ENCODE data around the gene FAM241A.
"Not testable (repeated sequence)": the region's sequence is repeated elsewhere in the genome, so short reads cannot be mapped to it uniquely, and the experiment has no call there.

FAM241A gene

DNA sequence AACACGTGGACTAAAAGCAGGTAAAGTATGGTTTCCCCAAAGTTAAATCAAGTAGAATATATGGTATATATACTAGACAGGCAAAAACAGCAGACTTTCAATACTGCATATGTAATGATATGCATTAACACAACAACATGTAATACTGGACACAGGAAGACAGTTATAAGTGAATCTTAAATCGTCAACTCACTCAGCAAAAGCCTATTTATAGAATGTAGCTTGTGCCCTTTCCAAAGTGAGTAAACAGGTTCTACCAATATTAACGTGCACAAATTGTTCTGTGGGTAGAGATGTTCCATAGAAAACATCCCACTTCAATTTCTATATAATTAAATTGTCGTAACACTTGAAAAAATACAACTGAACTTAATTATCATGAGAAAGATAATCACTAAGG, 30.6 kb downstream of the FAM241A start:
- no peak for DNase-seq

DNA sequence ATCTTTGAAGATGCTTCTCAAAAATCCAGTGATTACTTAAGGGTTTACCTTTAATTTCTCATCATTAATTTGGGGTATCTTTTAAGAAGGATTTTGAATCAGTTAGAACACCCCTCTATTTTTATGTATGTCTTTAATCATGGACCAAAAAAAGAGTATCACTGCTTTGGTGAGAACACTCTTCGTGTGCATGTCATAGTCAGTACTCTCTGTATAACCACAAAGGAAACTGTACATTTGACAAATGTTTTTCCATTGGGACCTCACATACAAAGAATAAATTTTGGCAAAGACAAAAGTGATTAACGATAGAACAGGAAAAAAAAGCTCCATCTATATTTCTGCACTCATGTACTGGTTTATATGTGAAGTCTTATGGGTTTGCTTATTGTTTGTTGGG, 31.3 kb downstream of the FAM241A start:
- DNase-seq, result no peak

DNA sequence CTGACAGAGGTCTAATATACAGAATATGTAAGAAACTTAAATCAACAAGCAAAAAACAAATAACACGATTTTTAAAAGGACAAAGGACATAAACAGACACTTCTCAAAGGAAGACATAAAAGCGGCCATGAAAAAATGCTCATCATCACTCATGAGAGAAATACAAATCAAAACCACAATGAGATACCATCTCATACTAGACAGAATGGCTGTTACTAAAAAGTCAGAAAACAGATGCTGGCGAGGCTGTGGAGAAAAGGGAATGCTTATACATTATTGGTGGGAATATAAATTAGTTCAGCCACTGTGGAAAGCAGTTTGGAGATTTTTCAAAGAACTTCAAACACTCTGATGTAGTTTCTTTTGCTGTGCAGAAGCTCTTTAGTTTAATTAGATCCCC, 33.5 kb downstream of the FAM241A start:
- not testable (repeated sequence) for DNase-seq

DNA sequence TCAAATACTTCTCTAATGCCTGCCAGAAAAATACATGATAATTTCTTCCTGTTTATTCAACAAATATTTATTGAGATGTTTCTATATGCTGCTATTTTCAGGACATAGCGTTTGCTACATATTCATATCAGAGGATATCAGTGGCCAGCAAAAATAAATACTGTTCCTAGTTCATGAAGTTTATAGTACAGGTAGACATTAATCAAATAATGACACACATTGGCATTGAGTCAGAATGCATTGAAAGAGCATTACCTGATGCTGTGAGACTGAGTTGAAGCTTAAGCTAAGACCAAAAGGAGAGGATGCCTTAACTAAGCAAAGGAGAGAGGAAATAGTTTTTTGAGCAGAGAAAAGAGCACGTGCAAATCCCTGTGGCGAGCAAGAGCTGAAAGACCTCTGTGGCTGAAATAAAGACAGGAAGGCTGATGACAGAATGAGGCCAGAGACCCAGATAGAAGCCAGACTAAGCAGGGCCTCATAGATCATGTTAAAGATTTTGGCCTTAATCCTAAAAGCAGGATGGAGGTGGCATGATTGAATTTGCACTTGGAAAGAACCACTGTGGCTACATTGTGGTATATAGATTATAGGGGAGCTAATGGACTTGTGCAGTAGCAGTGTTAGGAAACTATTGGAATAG, 36.2 kb downstream of the FAM241A start:
- DNase-seq, result no peak

DNA sequence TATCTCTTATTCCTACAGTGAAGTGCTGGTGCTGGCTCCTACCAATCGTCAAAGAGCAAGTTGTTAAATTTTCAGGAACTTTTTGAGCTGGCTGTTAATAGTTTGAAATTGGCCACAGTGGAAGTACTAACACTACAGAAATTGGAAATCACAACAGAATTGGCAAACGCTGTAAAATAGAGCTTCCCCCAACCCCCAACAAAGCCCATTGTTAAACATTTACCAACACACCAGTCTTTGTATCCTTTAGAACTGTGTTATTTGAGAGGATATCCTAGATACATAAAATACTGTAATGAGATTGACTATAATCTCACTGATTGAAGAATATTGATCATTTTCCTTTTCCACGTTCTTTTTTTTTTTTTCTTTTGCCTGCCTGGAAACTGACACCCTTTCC, 37.4 kb downstream of the FAM241A start:
- no peak for DNase-seq

DNA sequence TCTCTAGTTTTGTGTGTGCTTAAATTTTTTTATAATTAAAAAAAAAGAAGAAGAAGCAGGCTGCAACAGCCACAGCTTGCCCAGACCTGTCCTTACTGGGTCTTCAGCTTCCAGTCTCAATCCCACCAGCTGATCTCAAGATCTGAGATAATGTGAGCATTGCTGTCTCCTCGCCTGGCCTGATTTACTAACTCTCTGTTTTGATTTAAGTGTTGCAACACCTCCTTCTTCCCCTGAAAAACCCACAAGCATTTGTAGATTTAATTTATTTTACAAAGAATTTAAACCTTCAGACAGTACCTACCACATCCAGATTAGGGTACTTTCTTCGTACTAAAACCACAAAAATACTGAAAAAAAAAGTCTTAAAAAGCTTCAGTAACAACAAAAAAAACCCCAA, 38.0 kb downstream of the FAM241A start:
- no peak for DNase-seq

DNA sequence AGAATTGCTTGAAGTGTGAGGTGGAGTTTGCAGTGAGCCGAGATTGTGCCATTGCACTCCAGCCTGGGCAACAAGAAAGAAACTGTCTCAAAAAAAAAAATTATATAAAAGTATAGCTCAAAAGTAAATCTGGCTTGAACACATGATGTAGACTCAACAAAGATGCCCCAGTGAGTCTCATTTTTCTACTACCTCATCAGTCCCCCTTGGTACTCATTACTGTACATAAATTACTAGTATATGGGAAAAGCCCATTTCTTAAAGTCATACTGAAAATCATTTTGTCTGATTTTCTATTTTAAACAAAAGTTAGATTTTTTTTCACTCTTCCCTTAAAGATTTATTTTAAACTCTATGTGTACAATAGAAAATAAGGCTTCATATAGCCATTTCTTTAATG, 39.2 kb downstream of the FAM241A start:
- no peak for DNase-seq

DNA sequence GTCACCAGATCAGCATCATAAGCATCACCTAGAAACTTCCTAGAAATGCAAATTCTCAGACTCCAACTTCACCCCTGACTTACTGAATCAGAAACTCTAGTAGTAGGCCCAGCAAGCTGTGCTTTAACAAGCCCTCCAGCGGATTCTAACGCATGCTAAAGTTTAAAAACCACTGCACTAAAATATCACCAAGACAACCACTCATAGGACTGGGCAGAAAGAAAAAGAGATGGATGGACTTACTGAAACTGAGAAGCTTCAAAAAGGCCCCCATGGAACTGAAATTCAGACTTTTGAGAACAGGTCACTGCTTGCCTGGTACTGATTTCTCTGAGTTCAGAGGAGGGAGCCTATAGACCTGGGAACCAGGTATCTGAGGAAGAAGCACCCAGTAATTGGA, 40.1 kb downstream of the FAM241A start:
- DNase-seq, result no peak

DNA sequence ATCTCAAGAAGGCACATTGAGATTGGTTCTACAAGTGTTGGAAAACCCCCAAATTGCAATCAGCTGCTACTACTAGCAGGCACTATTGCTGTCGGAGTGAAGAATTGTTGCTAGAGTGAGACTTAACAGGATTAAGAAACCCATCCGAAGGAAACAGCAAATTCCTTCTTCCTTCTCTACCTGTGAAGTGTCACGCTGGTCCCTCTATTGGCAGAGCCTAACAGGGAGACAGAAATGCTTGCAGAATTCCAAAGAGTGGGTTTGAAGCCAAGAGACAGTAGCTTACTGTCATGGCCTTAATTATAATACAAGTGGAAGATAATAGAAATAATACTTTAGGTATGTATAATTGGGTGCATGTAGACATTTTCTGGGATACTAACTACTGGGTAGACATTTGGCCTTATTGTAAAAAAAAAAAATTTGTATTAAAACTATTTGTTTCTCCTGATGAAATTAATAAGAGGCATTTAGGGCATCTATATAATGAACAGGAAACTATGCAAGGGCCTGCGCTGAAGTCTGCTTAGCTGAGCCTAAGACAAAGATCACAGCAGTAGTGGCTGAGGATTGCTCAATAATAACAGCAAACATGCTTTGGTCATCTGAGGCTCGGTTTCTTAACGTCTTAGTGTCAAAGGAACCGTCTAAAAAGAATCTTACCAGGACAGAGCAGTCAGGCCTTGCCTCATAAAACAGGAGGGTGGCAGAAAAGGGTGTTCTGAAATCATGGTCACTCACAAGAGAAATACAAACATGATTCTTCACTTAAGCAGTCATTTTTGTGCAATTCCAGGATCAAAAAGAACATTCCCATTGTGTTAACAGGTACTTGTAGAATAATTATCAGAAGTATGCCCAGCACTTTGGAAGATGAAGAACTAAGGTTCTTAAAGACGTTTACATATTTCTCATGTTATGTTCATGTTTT, 40.8 kb downstream of the FAM241A start:
- DNase-seq, result no peak

DNA sequence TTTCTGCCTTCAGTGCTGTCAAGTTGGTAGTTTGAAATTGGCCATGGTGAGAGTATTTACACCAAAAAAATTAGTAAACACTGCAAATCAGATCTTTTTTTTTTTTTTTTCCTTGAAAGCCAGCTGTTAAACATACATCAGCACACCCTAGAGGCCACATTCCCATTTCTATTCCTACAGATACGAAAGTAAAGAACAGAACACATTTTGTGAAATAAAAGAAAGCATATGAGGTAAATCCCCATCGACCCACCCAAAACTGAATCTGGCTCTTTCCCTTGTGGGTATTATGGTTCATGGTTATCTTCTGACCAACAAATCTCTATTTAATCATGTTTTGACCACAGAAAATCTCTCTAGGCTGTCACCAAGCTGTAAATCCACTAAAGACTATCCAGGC, 44.5 kb downstream of the FAM241A start:
- DNase-seq, result no peak

DNA sequence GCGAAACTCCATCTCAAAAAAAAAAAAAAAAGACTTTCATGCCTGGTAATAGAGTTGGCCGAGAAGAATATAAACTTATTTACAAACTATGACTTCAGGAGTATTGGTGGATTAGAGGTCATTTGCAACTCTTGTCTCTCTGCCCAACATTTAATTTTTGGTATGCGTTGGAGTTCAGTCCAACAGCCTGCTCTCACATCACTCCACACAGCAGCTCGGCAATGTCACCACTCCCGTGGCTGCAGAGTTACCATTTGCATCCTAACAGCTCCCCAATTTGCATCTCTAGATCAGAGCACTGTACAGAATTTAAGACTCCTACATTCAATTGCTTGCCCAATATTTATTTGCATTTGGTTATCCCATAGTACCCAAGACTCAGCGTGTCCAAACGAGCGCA, 45.4 kb downstream of the FAM241A start:
- DNase-seq, result no peak

DNA sequence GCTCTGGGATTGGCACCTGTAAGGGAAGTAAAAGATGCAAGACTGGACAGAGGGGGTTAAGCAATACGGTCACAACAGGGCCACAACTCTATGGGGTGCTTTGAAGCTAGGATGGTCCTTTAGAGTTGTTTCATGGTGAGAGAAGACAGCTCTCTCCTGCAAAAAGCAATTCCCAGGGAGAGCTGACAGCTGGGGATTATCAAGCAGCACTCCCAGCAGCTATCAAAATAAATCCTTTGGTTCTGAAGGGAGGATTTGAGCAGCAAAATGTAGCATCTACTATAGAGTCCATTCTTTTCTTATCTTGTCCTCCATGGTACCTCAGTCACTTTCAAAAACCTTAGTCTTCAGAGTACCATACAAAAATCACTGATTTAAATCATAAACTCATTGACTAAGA, 51.2 kb downstream of the FAM241A start:
- DNase-seq, result no peak

DNA sequence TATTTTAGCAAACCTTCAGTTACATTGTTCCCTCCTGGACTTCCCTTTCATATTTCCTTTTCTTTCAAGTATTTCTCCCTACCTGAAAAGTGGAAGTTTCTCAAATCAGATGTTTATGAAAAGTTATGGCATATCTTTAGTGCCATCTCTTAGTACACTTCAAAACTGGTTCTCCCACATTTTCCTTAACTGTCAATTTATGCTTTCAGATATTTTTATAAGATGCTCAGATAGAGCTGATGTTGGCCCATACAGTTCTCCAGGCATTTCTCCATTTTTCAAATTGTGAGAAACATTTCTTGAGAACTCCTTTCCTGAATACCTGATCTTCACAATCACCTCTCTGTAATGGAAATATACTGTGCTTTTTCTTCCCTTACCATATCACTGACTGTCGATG, 53.8 kb downstream of the FAM241A start:
- no peak for DNase-seq

DNA sequence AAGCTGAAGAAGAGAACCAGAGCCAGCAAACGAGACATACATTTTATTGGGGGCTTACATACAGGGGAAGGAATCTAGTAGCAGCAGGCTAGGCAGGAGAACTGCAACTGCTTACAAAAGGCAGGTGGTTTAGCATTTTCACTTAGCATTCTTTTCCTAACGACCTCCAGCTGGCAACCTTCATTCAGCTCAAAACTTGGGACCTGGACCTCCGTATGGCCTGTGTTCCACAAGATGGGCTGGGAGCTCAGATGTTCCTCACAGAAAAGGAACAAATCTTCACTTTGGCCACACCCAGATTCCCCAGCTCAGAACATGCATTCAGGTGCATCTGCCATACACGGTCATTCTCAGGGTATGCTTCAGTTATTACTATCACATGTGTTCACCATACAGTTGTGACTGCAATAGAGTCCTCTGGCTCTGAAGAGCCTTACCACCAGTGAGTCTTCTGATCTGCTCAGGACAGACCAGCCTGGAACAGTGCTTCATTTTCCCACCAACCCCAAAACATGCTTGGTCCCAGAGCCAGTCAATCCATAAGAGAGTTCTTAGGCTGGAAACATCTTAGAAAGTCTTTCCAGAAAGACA, 56.8 kb downstream of the FAM241A start:
- DNase-seq, result no peak

DNA sequence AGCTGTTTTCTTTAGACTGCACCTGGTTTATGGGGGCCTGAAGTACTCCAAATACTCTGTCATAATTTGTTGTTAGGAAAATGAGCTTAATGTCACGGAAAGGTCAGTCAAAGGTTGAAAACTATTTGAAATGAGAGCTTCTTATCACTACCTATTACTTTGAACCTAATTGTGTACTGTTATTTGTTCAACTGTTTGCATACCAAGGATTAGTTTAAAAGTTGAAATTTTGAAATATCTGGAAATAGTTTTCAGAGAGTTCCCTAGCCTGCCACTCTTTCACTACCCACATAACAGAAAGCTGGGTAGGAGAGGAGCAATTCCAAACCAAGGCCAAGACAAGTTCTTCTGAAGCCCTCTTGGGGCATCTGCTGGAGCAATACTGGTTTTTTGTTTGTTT, 58.3 kb downstream of the FAM241A start:
- DNase-seq, result no peak

DNA sequence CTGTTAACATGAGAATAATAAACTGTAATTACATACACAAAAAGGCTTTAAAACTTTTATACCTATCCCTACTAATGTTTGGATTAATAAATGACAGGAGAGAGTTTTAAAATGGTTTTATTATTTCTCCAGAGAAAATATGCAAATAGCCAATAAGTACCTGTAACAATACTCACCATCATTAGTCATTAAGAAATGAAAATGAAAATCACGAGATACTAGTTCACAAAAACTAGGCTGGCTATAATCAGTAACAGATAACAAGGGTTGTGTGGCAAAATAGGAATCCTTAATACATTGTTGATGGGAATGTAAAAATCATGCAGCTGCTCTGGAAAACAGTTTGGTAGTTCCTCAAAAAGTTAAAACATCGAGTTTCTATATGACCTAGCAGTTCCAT, 61.2 kb downstream of the FAM241A start:
- DNase-seq, result no peak

DNA sequence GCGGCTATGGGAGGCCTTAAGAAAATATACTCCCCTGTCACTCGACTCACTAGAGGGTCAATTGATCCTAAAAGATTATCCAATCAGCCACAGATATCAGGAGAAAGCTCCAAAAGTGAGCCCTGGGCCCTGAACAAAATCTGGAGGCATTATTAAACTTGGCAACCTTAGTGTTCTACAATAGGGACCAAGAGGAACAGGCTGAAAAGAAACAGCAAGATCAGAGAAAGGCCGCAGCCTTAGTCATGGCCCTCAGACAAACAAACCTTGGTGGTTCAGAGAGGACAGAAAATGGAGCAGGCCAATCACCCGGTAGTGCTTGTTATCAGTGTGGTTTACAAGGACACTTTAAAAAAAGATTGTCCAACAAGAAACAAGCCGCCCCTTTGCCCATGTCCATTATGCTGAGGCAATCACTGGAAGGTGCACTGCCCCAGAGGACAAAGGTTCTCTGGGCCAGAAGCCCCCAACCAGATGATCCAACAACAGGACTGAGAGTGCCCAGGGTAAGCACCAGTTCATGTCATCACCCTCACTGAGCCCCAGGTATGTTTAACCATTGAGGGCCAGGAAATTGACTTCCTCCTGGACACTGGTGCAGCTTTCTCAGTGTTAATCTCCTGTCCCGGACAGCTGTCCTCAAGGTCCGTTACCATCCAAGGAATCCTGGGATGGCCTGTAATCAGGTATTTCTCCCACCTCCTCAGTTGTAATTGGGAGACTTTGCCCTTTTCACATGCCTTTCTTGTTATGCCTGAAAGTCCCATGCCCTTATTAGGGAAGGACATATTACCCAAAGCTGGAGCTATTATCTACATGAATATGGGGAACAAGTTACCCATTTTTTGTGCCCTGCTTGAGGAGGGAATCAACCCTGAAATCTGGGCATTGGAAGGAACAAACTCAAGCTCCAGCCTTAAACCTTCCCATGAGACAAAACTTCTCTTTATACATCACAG, 63.2 kb downstream of the FAM241A start:
- DNase-seq, result not testable (repeated sequence)

DNA sequence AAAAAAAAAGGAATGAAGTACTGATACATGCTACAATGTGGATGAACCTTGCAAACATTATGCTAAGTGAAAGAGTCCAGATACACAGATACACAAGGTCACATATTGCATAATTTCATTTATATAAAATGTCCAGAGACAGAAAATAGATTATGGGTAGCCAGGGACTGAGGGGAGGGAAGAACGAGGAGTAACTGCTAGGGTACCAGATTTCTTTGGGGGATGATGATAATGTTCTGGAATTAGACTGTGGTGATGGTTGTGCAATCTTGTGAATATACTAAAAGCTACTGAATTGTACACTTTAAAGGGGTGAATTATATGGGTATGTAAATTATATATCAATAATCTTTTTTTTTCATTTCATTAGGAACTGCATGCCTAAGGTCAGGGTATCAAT, 65.5 kb downstream of the FAM241A start:
- no peak for DNase-seq

DNA sequence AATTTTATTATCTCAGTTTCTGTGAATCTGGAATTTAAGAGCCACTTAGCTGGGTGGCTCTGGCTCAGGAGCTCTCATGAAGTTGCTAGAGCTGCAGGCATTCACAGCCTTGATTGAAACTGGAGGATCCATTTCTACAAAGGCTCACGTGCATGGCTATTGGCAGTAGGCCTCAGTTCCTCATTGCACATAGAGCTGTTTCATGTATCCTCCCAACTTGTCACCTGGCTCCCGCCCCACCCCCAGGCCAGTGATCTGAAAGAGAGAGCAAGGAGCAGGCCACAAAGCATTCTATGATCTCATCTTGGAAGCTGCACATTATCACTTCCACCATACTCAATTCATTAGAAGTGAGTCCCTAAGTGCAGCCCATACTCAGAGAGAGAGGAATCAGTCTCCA, 67.8 kb downstream of the FAM241A start:
- no peak for DNase-seq

DNA sequence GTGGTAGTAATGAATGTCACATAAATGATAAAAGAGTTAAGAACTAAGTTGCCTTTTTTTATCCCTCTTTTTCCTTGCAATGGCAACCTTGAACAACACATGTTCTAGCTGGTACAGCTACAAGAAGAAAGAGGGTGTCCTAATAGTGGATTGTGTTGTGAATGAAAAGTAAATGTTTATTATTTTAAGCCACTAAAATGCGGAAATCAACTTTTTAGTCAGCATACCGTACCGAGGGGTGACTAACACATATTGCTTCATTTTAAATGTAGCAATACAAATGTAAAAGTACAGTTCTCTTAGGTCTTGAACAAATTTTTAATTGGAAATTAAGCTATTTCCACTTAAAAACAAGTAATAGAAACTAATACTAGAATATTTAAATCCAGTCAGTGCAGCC, 68.6 kb downstream of the FAM241A start:
- DNase-seq, result no peak

DNA sequence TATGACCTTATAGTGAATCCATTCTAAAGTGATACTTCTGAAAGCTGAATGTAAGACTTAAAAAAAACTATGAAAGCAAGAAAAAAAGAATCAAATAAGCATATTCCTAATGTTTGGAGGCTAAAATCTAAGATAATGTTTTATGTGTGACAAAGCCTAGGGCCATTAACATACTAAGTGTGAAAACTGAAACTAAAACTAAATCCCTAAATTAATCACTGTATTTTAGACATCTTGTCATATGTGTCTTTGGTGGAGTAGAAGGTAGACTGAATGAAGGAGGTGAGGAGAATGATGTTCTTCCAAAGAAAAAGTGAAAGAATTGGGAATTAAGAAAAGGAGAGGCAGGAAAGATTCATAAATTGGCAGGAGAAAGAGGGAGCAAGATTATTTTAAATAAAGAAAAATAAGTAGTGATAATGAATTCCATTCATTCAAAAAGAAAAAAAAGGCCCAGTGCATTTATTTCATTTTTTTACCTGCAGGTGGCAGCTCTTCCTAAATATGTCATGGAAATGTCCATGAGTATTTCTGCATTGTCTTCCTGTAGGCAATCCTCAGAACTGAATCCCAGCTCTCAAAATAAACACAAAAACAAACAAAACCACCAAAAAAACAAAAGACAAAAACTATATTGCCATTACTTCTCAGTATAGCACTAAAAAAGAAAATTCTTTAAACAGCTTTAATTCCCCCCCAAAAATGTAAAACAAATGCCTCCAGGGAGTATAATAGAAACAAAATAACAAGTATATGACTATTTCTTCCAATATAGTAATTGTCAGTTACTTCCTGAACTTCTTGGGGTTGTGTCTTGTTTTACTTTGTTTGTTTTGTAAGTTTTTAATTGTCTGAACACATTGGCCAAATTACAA, 69.4 kb downstream of the FAM241A start:
- no peak for DNase-seq

DNA sequence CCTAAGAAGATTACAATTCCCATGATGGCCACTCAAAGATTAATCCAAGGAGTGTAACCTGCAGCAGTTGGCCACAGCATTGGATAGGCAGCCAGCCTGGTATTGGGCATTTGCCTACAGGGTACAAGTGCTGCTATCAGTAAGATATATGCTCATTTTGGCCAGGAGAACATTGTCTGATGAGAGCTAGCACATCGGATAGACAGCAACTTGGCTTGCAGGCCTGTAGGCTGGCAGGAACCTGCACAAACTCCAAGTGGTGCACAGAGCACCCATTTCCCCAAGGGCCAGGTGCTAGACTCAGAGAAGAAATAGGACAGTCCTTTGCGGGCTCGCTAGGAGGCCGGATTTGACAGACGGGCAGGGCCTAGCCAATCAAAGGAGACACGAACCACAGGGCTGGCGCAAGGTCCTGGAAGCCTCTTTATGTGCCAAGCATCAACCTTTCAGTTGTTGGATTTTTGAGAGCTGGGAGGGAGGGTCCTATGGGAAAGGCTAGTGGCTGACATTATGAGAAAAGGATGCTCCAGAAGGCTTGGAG, 74.6 kb downstream of the FAM241A start:
- DNase-seq, result no peak
